Upper lobe of right lung (tissue), 1 donor: Measurements from ENCODE around the gene MYPOP. TPM values are rescaled to one million over a fixed set of nuclear protein-coding genes. Genes with fewer than 3 reads are reported as not detected.
"Not testable (repeated sequence)": the region's sequence is repeated elsewhere in the genome, so short reads cannot be mapped to it uniquely, and the experiment has no call there.

Experiments used
- ATAC-seq: fragments of 200-7000 bp; cut with Tn5 transposase; one replicate; pipeline ENCODE4 v1.9.1; 2020; ENCODE audit warnings: mild to moderate bottlenecking, moderate library complexity
- DNase-seq: peaks from one replicate; pipeline ENCODE4 v3.0.0-alpha.2; 2020
- H3K27ac ChIP-seq: fragments of 200-600 bp; one replicate; pipeline ENCODE4 v1.8.0; 2022
- H3K27me3 ChIP-seq: fragments of 200-600 bp; one replicate; pipeline ENCODE4 v1.8.0; 2022; ENCODE audit warnings: mild to moderate bottlenecking
- H3K36me3 ChIP-seq: fragments of 200-600 bp; one replicate; pipeline ENCODE4 v1.8.0; 2022
- H3K4me1 ChIP-seq: fragments of 200-600 bp; one replicate; pipeline ENCODE4 v1.8.0; 2022
- H3K4me3 ChIP-seq: fragments of 200-600 bp; one replicate; pipeline ENCODE4 v1.8.0; 2022; ENCODE audit warnings: mild to moderate bottlenecking
- H3K9me3 ChIP-seq: fragments of 200-600 bp; one replicate; pipeline ENCODE4 v1.8.0; 2022
- intact Hi-C: fragments of 100-400 bp; cut with DNase I; formaldehyde crosslinking; loops from one replicate; pipeline ENCODE4 v1.11.0; 2022
- total RNA-seq: library from RNA; stranded (reverse); fragmentation: NEBNext Ultra II Directional; extraction: Animal tissue kit (Norgen Biotek cat#: 25700); gene quantifications from one replicate; pipeline ENCODE4 v1.2.1, GENCODE V29; 2021
- TF ChIP-seq, protein P1 (sequence below): fragments of 200-600 bp; IDR thresholded peaks from one replicate; pipeline ENCODE4 v1.8.0; 2022; ENCODE audit warnings: antibody characterized with exemption
- donor health status: DM: no; HTN: yes; CAD: no; lungs with severe emphysema.

Gene MYPOP
- total RNA-seq, 1 donor from 2014 or later, result 7.9 TPM

DNA sequence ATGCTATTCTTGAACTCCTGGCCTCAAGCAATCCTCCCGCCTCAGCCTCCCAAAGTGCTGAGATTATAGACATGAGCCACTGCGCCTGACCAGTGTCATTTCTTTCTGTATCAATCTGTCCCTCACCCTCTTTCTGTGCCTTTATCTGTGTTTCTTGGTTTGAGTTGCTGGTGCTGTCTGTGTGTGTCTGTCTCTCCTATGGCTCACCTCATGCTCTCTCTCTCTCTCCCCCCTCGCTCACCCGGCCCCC lies 26.3 kb downstream of the MYPOP start:
- ATAC-seq (peak; percentile 5), DNase-seq (no peak)
- Histone ChIP-seq H3K27ac (peak overlapping the region; percentile 81), H3K27me3 (no peaks in the 10 kb centered on the region), H3K4me3 (no peak overlapping the region), H3K4me1 (peaks cover 8% of the 10 kb centered on the region), H3K9me3 (no peaks in the 10 kb centered on the region), H3K36me3 (no peaks in the 10 kb centered on the region)
- TF ChIP-seq, protein P1, sequence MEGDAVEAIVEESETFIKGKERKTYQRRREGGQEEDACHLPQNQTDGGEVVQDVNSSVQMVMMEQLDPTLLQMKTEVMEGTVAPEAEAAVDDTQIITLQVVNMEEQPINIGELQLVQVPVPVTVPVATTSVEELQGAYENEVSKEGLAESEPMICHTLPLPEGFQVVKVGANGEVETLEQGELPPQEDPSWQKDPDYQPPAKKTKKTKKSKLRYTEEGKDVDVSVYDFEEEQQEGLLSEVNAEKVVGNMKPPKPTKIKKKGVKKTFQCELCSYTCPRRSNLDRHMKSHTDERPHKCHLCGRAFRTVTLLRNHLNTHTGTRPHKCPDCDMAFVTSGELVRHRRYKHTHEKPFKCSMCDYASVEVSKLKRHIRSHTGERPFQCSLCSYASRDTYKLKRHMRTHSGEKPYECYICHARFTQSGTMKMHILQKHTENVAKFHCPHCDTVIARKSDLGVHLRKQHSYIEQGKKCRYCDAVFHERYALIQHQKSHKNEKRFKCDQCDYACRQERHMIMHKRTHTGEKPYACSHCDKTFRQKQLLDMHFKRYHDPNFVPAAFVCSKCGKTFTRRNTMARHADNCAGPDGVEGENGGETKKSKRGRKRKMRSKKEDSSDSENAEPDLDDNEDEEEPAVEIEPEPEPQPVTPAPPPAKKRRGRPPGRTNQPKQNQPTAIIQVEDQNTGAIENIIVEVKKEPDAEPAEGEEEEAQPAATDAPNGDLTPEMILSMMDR, result no peak
- intact Hi-C loops, result no loop called here

DNA sequence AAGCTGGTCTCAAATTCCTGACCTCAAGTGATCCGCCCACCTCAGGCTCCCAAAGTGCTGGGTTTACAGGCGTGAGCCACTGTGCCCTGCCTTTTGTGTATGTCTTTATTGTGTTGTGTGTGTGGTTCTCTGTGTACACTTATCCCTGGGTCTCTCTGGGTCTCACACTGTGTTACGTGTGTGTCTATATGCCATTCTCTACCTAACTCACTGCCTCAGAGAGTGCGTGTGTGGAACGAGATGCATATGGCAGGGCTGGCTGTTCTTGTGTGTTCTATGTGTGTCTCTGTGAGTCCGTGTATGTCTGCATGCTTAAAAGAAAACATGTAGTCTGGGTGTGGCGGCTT lies 27.8 kb downstream of the MYPOP start:
- peaks cover 8% of the 10 kb centered on the region for H3K4me1 ChIP-seq
- no peaks in the 10 kb centered on the region for H3K27me3 ChIP-seq
- TF ChIP-seq, protein P1, result no peak
- DNase-seq (no peak), ATAC-seq (no peak)
- H3K4me3 ChIP-seq, result no peak overlapping the region
- no peak overlapping the region for H3K27ac ChIP-seq
- H3K9me3 ChIP-seq, result no peaks in the 10 kb centered on the region
- intact Hi-C loops, result no loop called here
- no peaks in the 10 kb centered on the region for H3K36me3 ChIP-seq

DNA sequence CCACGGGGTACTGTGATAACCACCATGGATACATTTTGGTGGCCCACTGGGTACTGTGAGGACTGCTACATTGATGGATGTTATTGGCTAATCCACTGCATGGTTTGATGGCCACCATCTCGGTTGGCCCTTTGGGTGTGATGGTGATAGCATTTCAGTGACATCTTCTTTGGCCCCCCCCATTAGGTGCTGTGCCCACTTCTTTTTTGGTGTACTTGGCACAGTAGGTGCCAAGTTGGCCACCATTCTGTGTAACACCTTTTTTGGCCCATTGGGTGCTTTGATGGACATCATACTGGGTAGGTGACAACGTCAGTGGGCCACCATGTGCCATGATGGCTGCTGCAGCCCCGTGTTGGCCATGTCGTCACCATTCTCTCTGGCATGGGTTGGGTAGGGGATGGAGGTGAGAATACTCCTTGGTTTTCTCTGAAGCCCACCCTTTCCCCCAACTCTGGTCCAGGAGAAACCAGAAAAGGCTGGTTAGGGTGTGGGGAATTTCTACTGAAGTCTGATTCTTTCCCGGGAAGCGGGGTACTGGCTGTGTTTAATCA lies 29.1 kb downstream of the MYPOP start:
- DNase-seq, result no peak
- H3K27ac ChIP-seq, result no peak overlapping the region
- intact Hi-C loops, result no loop called here

DNA sequence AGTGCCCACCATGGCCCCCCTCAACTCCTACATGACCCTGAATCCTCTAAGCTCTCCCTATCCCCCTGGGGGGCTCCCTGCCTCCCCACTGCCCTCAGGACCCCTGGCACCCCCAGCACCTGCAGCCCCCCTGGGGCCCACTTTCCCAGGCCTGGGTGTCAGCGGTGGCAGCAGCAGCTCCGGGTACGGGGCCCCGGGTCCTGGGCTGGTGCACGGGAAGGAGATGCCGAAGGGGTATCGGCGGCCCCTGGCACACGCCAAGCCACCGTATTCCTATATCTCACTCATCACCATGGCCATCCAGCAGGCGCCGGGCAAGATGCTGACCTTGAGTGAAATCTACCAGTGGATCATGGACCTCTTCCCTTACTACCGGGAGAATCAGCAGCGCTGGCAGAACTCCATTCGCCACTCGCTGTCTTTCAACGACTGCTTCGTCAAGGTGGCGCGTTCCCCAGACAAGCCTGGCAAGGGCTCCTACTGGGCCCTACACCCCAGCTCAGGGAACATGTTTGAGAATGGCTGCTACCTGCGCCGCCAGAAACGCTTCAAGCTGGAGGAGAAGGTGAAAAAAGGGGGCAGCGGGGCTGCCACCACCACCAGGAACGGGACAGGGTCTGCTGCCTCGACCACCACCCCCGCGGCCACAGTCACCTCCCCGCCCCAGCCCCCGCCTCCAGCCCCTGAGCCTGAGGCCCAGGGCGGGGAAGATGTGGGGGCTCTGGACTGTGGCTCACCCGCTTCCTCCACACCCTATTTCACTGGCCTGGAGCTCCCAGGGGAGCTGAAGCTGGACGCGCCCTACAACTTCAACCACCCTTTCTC lies 30.1 kb downstream of the MYPOP start:
- H3K4me3 ChIP-seq, result no peak overlapping the region
- no peaks in the 10 kb centered on the region for H3K36me3 ChIP-seq
- no peak overlapping the region for H3K27ac ChIP-seq
- intact Hi-C loops, result no loop called here
- no peaks in the 10 kb centered on the region for H3K9me3 ChIP-seq
- no peaks in the 10 kb centered on the region for H3K27me3 ChIP-seq
- ATAC-seq (no peak), DNase-seq (no peak)
- TF ChIP-seq, protein P1, result no peak
- H3K4me1 ChIP-seq, result peaks cover 8% of the 10 kb centered on the region

More for the DNA sequence above, 29.1 kb downstream of the MYPOP start:
- Histone ChIP-seq H3K27me3 (no peaks in the 10 kb centered on the region), H3K36me3 (no peaks in the 10 kb centered on the region), H3K9me3 (no peaks in the 10 kb centered on the region), H3K4me3 (no peak overlapping the region), H3K4me1 (peaks cover 8% of the 10 kb centered on the region)
- ATAC-seq, result no peak
- TF ChIP-seq, protein P1, result no peak

DNA sequence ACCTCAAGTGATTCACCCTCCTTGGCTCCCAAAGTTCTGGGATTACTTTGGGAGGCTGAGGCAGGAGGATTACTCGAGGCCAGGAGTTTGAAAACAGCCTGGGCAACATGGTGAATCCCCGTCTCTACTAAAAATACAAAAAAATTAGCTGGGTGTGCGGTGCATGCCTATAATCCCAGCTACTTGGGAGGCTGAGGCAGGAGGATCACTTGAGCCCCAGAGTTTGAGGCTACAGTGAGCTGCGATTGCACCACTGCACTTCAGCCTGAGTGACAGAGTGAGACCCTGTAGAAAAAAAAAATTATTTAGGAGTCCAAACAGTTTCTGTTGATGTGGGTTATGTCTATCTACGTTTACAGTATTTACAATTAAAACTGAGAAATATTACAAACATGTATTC lies 31.6 kb downstream of the MYPOP start:
- no peak overlapping the region for H3K4me3 ChIP-seq
- TF ChIP-seq, protein P1, result no peak
- DNase-seq, result no peak
- no peaks in the 10 kb centered on the region for H3K27me3 ChIP-seq
- ATAC-seq, result no peak
- no peaks in the 10 kb centered on the region for H3K4me1 ChIP-seq
- no peak overlapping the region for H3K27ac ChIP-seq
- no peaks in the 10 kb centered on the region for H3K9me3 ChIP-seq
- intact Hi-C loops, result no loop called here
- H3K36me3 ChIP-seq, result no peaks in the 10 kb centered on the region

DNA sequence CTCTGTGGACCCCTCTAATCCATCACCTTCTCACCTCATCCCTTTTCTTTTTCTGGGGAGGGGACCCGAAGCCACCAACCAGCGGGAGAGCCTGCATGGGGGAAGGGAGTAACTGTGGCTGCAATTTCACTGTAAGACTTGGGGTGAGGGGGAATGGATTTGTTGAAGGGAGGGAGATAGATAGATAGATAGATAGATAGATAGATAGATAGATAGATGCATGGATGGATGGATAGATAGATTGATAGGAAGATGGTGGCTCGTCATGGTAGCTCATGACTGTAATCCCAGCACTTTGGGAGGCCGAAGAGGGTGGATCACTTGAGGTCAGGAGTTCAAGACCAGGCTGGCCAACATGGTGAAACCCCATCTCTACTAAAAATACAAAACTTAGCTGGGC lies 35.2 kb downstream of the MYPOP start:
- H3K9me3 ChIP-seq, H3K4me3 ChIP-seq, H3K36me3 ChIP-seq, H3K27ac ChIP-seq, H3K4me1 ChIP-seq, intact Hi-C loops, ATAC-seq, DNase-seq: not testable (repeated sequence)
- H3K27me3 ChIP-seq, result peaks cover 16% of the 10 kb centered on the region
